ENCODE data around the gene PSG1.

The PSG1 gene

DNA sequence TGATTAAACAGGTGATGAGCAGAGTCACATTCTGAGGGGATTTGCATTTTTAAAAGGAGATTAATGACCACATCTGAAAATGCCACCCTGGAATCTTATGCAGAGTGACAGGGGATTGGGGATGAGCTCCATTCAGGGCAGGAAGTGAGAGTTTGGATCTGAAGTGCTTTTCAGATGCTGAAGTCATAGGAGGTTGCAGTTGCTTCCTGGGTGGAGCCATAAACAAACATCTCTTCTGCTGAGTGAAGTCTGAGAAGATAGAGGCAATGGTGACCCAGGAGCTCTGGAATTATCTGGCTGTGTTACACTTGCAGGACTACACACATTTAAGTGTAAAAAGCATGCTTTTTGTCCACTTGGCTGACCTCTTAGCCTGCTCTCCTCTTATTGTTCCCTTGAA, 62.6 kb downstream of the PSG1 start:
- no peak for FAIRE-seq

All from G401.6 (cell line).